A549 treated with ZK216348 at 1 μM for 4 hours (cell line): ENCODE measurements around the gene EIF3I. TPM values are rescaled to one million over a fixed set of nuclear protein-coding genes. Genes with fewer than 3 reads are reported as not detected.

Experiments
- total RNA-seq: library from RNA; stranded (reverse); fragments of 200-300 nt; extraction: Qiagen RNA extraction; gene quantifications from 5 replicates; pipeline ENCODE4 v1.2.3, GENCODE V29; 2022; ENCODE audit warnings: low read depth

EIF3I gene
- 262 to 314 TPM (median 274 TPM) in 5 replicates for total RNA-seq

DNA sequence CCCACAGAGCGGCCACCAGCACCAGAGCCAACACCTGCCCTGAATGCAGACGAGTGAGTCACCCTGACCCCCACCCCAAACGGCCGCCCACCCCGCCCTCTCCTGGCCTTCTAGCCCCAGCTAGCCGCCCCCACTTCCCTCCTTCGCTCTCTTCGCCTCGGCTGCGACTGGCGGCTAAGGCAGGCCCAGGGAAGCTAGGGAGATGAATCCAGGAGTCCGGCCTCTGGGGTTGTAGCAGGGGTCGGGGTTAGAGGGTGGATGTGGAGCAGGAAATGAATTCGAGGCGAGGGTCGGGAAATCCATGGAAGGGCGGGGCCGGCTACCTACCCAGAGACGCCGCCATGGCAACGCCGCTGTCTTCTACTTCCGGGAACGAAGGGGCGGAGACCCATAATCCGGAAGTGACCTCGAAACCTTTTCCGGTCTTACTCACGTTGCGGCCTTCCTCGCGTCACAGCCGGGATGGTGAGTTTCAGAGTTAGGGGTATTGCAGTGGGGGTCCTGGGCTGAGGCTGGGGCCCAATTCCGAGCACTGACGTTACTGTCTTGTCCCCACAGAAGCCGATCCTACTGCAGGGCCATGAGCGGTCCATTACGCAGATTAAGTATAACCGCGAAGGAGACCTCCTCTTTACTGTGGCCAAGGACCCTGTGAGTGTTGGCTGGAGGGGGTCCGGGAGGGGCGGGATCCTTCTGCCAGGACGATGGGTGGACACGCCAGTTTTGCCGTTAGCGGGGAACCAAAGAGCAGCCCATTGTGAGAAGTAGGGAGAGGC lies at the start of gene EIF3I, which contains the start of gene TMEM234:
Gene EIF3I, plus strand, starts transcription at position 428 of the 776 bp plus-strand sequence. Its CDS starts 35 bp downstream, at position 463.
Gene TMEM234, minus strand, starts transcription at position 374 of the 776 bp plus-strand sequence. Its CDS starts 31 bp downstream, at position 343.

DNA sequence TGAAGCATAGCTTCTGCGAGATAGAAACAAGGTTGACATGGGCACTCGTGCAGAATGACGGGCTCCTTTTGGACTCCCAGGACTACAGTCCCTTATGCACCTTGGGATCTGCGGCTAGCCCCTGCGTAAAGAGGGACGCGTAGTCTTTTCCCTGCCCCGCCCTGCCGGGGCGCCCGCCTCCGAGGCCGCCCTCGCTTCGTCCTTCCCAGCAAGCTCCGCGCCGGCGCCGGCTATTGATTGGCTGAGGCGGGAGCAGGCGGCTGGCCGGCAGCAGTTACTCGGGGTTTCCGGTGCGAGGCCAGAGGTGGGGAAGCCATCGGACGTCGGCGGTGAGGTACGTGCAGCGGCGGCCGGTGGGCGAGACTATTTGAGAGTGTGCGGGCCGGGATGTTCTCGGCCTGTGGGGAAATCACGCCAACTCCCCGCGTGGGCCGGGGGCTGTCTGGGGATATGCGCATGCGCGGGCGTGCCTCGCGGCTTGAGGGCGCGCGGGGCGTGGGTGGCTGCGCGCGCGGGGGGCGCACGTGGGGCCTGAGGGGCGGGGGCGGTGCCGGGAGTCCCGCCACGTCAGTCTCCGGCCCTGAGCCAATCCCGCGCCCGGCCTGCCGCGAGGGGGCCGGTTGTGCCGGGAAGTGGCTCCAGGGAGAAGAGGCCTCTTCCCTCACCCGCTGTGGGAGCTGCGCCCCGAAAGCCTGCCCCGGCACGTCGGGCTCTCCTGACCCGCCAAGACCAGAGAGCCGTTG lies 42.6 kb upstream of the EIF3I start, which contains the start of gene TXLNA:
Gene TXLNA, plus strand, starts transcription at position 233 of the 743 bp plus-strand sequence. CDS start 671 bp downstream, outside the sequence.

DNA sequence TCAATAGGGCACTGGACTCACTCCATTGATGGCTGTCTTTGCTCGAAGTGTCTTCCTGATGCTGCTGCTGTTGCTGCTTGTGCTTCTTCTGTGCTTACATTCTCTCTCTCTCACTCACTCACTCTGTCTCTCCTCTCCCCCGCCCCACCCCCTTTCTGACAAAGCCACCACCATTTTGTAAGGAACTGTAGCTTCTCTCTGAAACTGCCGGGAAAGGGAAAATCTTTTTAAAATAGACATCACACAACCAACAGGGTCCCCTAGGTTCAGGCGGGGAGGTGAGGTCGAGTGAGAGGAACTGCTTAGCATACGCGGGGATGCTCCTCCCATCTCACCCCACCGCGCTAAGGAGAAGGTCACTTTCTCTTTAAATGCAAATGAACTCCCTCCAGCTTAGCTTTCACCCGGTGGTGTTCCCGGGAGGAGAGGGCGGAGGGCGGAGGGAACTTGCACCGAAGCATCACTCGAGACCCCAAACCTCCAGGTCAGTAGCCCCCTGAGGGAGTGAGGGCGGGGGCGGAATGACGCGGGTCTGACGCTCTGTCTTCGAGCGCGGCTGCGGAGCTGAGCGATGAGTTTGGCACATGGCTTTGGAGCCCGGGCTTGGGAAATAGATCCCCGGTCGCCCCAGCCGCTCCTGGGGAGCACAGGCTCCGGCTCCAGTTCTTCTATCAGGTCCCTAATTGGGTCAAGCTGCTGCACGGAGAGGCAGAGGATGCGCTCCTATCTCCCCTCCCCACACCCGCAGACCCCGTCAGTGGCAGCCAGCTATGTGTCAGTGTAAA lies 21.8 kb upstream of the EIF3I start, which contains the start of gene CCDC28B:
Gene CCDC28B, plus strand, starts transcription at position 370 of the 785 bp plus-strand sequence. CDS start 1,341 bp downstream, outside the sequence.

DNA sequence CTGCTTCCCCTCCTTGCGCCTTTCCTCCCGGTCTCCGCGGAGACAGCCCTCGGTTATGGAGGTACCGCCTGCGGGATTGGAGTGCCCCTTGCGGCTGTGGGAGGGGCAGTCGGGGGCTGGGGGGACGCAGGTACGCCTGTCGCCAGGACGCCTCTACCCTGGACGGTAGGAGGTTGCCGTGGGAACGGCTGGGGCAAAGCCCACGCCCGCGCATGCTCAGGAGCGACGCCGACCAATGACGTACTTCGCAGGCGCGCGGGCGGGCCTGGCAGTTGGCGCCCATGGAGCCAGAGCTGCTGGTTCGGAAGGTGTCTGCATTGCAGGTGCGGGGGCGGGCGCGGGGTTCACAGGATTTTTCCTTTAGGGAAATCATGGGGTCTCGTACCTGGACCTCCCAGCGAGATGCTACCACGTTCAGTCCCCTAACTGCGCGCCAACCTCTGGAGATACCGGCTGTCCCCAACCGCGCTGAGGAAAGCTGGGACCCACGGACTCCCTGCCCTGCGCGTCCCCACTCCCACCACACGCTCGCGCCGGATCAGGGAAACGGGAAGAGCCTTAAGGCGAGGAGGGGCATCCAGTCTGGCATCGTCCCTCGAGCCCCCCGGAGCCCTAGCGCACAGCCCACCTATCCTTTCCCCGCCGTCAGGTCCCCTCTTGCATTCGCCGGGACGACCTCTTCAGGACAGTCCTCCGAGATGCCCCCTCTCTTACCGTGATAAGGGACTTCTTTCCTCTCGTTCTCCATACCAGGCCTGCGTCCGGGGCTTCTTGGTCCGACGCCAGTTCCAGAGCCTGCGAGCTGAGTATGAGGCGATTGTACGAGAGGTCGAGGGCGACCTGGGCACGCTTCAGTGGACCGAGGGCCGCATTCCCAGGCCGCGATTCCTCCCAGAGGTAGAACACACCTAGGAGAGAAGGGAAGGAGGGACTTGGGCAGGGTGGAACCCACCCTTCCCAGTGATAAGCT lies 16.5 kb upstream of the EIF3I start, which contains the start of gene IQCC:
Gene IQCC, plus strand, starts transcription at position 271 of the 970 bp plus-strand sequence. Its CDS starts 11 bp downstream, at position 282.

DNA sequence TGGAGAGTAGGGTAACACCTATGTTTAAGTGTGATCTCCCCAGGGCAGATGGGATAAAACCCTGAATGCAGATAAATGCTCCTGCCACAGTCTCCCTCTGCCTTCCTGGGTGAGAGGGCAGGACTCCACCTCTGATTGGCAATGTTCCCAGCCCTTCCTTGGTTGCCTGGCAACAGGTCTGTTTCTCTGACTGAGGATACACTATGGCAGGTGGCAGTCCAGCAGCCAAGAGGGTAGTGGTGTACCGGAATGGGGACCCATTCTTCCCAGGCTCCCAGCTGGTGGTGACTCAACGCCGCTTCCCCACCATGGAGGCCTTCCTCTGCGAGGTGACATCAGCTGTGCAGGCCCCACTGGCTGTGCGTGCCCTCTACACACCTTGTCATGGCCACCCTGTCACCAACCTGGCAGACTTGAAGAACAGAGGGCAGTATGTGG lies 13.3 kb upstream of the EIF3I start, which contains the start of gene DCDC2B:
Gene DCDC2B, plus strand, starts transcription at position 199 of the 438 bp plus-strand sequence. Its CDS starts 5 bp downstream, at position 204.

DNA sequence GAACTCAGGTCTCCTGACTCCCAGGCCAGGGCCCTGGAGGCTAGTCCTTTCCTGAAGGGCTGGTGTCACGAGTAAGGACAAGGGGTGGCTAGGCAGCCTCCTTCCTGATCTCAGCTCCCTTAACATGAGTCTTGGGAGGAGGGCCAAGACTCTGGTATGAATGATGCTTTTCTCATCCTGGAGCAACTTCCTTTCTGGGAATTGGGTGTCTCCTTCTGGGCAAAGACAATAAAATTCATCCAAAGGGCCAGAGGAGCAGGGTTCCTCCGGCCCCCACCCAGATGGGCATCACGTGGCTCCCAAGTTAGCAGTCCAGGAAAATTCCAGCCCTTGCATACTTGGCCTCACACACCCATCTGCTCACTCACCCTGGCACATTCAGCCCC lies 24.7 kb downstream of the EIF3I start, which contains the start of gene FAM167B:
Gene FAM167B, plus strand, starts transcription at position 335 of the 386 bp plus-strand sequence. CDS start 200 bp downstream, outside the sequence.

DNA sequence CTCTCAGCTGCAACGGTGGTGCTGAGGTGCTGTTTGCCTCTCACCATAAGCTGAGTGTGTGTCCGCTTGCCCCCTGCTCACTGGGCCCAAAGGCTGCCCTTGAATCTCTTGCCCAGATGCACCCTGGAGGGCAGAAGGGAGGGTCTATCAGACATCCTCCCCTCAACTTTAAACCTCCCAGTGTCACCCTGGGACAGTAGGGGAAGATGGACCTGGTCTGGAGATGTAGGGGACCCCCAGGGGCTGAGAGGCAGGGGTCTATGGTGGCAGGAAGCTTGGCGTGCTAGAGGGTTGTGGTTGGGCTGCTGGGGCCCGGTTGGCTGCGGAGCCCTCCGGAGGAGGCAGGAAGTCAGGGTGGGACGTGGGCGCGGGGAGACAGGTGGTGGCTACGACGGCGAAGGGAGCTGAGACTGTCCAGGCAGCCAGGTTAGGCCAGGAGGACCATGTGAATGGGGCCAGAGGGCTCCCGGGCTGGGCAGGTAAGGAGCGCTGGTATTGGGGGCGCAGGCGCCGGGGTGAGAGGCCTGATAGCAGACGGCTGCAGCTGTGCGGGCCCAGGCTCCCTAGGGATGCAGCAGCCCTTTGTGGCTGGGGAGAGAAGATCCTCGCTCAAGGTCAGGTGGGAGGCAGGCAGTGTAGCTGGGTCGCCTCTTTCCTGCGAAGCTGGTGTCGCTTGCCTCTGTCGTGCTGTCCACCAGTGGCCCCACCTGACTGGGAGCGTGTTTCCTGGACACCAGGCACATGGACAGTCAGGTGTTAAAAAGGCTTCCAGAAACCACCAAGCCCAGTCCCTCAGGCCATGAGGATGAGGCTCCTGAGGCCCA lies 28.9 kb downstream of the EIF3I start, which contains the start of gene LCK:
Gene LCK, plus strand, starts transcription at position 373 of the 824 bp plus-strand sequence. CDS start 23,065 bp downstream, outside the sequence.

Other genes starting within 250 kb of the EIF3I start
- 105 to 151 TPM (median 137 TPM) in 5 replicates for gene KHDRBS1, start 208.5 kb upstream of the EIF3I start, total RNA-seq
- 6.7 to 12.9 TPM (median 12.0 TPM) in 5 replicates for gene TMEM39B, start 149.5 kb upstream of the EIF3I start, total RNA-seq
- 14.1 to 16.7 TPM (median 14.9 TPM) in 5 replicates for gene KPNA6, start 114.4 kb upstream of the EIF3I start, total RNA-seq
- gene TXLNA, start 42.7 kb upstream of the EIF3I start, total RNA-seq: 26.4 to 30.0 TPM (median 29.2 TPM) in 5 replicates
- gene CCDC28B, start 21.8 kb upstream of the EIF3I start, total RNA-seq: 1.1 to 2.8 TPM (median 1.8 TPM) in 5 replicates
- 1.6 to 2.7 TPM (median 2.1 TPM) in 5 replicates for gene IQCC, start 16.7 kb upstream of the EIF3I start, total RNA-seq
- not detected in 5 replicates for gene DCDC2B, start 13.3 kb upstream of the EIF3I start, total RNA-seq
- gene TMEM234, start 54 bp upstream of the EIF3I start, total RNA-seq: 8.1 to 10.7 TPM (median 10.5 TPM) in 5 replicates
- 0.36 to 0.86 TPM (median 0.73 TPM) in 5 replicates for gene FAM167B, start 24.8 kb downstream of the EIF3I start, total RNA-seq
- not detected in 5 replicates for gene LCK, start 28.9 kb downstream of the EIF3I start, total RNA-seq
- 52.8 to 61.8 TPM (median 54.7 TPM) in 5 replicates for gene HDAC1, start 69.7 kb downstream of the EIF3I start, total RNA-seq
- gene MARCKSL1, start 113.8 kb downstream of the EIF3I start, total RNA-seq: 54.0 to 74.4 TPM (median 66.1 TPM) in 5 replicates
- 2.0 to 4.7 TPM (median 4.0 TPM) in 5 replicates for gene FAM229A, start 140.1 kb downstream of the EIF3I start, total RNA-seq
- gene TSSK3, start 140.1 kb downstream of the EIF3I start, total RNA-seq: 0.25 TPM in 1 of 5 replicates, not detected in the others
- gene BSDC1, start 172.0 kb downstream of the EIF3I start, total RNA-seq: 16.7 to 22.6 TPM (median 22.5 TPM) in 5 replicates
- gene ZBTB8B, start 242.7 kb downstream of the EIF3I start, total RNA-seq: not detected in 5 replicates